ENCODE data around the gene HTRA3.

The HTRA3 gene

DNA sequence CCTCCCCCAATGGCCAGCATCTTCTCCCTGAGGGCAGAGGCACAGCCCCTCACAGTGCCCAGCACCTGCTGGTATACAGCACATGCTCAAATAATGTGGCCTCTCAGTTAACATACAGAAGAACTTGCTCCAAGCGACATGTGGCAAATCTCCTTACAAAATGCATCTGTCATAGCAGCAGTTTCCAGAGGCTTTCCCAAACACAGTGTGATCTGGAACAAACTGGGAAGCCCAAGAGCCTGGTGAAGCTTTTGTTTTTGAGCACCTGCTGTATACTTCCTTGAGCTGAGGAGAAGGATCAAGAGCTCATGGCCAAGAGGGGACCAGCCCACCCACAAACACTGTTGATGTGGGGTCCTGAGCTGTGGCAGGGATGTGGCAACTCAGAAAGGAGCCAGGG is 34.8 kb upstream of the HTRA3 start:
- DNase-seq (ENCODE audit: low spot score): no peak

DNA sequence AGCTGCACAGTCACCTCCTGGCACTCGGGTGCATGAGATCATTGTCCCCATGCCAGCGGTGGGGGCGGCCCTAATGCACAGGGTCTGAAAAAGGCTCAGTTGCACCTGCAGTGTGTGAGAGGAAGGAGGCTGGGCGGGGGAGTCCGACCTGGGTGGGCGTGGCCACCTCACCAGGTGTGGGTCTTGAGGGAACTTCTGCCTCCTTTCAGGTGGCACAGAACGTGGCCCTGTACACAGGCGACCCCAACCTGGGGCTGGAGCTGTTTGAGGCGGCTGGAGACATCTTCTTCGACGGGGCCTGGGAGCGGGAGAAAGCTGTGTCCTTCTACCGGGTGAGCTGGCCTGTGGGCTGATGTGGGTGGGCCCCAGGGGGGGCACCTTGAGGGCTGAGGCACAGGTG is 34.3 kb upstream of the HTRA3 start:
- no peak for DNase-seq (ENCODE audit: low spot score)

DNA sequence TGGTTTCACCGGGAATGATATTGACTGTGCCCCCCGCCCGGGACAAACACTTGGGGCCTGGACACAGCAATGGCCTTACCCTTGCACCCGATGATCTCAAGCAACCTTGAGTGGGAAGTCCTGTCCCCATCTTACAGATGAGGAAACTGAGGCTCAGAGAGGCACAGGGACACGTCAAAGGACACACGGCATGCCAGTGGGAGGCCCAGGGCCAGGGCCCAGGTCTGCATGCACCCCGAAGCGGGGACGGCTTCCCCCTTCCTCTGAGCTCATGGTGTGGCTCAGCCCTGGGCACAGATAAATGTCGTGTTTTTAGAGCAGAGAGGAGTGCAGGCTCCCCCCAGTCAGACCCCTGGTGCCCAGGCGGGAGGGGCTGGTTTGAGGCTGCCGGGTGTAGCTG is 33.9 kb upstream of the HTRA3 start:
- DNase-seq (ENCODE audit: low spot score): no peak

DNA sequence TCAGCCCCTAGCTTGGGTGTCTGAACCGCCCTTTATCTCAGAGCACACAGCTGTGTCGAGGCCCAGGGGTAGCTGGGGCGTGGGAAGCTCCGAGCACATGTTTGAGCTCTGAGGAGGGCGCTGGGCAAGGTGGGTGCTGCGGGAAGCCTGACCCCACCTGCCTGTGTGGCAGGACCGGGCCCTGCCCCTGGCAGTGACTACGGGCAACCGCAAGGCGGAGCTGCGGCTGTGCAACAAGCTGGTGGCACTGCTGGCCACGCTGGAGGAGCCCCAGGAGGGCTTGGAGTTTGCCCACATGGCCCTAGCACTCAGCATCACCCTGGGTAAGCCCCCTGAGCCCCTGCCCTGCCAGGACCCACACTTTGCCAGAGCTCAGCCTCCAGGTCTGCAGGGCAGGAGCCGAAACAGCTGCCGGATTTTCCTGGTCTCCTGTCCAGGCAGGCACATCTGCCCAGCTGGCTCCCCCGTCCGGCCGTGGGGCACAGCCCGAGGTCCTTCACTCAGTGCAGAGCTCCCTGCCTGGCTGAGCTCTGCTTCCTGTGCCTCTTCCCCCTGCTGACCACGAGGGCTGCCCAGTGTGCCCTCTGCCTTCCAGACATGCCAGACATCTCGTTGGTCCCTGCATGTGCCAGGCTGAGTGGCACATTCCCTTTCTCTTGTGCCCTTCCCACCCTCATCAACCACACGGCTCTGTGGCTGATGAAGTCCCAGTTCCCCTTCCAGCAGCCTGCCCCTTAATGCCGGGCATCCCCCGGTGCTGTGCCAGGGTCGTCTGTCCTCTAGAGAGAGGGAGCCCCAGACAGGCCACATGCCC is 33.2 kb upstream of the HTRA3 start:
- no peak for DNase-seq (ENCODE audit: low spot score)

DNA sequence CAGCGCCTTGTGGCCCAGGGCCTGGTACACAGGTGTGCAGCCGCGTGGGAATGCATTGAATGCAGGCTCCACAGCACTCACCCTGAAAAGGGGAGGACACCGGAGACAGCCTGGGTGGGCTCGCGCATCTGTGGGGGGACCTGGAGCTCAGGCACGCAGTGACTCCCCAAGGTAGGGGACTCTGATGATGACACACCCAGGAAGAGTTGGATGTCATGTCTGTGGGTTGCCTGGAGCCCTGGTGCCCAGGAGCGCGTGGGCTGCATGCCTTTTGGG is 32.7 kb upstream of the HTRA3 start:
- no peak for DNase-seq (ENCODE audit: low spot score)

DNA sequence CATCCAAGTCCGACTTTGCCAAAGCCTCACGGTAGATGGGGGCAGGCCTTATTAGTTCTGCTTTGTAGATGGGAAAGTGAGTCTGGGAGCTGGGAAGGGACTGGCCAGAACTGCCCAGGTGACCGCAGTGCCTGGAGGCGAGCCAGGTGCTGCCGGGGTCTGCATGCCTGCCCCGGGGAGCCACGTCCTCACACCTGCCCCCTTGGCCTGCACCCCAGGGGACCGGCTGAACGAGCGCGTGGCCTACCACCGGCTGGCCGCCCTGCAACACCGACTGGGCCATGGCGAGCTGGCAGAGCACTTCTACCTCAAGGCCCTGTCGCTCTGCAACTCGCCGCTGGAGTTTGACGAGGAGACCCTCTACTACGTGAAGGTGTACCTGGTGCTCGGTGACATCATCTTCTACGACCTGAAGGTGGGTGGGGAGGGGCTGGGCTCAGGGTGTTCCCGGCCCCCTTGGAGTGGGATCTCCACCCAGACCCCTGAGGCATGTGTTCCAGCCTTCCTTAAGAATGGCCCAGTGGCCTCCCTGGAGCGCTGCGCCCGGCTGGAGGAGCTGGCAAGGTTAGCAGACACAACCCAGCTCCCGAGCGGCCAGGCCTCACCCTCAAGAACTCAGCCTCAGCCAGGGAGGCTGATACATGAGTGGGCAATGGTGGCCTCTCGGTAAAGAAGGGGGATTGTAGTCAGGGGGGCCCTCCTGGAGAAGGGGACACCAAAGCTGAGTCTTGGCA is 32.1 kb upstream of the HTRA3 start:
- no peak for DNase-seq (ENCODE audit: low spot score)

DNA sequence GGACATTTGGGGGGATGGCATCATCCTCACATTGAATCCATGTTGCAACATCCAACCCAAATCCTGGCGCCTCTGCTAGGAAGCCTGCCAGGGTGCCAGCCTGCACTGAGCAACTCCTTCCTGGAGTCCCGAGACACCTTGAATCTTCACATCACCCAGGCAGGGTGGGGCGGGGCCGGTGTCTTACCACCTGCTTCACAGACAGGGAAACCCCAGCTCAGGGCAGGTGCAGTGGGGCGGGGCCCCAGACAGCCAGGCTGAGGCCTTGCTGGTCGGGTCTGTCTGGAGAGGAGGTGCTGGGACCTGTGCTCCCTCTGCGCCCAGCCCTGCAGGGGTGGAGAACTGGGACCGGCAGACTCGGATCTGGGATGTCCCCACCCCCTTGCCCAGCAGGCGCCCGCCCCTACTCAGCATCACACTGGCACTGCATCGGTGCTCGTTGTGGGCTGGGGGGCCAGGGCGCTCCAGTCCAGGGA is 31.5 kb upstream of the HTRA3 start:
- no peak for DNase-seq (ENCODE audit: low spot score)

DNA sequence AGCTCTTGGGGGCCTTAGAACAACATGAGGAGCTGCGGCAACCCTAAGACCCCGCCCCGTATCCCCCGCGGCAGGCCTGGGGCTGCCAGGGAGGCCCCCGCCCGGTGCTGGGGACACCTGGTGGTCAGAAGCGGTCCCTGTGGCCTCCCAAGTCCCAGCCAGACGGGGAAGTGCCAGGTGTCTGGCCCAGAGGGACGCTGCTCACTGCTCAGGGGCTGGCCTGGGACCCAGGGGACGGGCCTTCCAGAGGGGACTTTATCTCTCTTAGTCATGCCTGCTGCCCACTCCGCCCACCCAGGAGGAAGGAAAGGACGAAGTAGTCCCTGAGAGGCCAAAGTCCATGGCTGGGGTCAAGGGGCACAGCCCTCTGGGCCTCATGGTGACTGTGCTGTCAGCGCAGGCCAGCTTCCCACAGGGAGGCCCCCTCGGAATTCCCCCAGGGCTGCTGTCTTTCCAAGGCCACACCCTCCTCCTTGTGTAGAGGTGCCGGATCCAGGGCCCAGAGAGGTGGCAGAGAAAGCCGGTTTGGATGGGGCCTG is 31.0 kb upstream of the HTRA3 start:
- no peak for DNase-seq (ENCODE audit: low spot score)

DNA sequence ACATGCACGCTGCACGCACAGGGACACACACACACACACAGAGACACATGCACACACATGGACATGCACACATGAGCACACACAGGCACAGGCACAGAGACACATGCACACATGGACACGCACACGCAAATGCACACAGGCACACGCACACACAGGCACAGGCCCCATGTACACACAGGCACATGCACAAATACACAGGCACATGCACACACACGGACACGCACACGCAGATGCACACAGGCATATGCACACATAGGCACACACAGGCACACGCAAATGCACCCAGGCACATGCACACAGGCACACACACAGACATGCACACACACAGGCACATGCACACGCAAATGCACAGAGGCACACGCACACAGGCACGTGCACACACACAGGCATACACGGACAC is 30.3 kb upstream of the HTRA3 start:
- DNase-seq (ENCODE audit: low spot score): no peak

DNA sequence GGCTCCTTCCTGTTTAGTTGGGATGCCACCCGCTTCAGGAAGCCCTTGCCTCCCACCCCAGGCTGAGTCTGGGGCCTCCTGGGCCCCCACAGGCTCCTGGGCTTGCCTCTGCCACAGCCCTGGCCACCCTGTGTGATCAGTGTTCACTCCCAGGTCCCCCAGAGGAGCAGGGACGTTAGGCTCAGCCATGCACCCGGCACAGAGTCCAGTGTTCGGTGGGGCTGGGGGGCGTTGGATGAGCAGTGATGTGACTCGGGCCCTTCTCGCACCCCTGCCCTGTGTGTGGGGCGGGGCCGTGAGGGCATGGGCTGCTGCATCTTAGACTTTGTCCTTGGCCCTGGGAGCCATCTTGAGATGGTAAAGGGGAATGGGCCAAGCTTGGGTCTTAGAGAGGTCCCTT is 29.9 kb upstream of the HTRA3 start:
- DNase-seq (ENCODE audit: low spot score): no peak

DNA sequence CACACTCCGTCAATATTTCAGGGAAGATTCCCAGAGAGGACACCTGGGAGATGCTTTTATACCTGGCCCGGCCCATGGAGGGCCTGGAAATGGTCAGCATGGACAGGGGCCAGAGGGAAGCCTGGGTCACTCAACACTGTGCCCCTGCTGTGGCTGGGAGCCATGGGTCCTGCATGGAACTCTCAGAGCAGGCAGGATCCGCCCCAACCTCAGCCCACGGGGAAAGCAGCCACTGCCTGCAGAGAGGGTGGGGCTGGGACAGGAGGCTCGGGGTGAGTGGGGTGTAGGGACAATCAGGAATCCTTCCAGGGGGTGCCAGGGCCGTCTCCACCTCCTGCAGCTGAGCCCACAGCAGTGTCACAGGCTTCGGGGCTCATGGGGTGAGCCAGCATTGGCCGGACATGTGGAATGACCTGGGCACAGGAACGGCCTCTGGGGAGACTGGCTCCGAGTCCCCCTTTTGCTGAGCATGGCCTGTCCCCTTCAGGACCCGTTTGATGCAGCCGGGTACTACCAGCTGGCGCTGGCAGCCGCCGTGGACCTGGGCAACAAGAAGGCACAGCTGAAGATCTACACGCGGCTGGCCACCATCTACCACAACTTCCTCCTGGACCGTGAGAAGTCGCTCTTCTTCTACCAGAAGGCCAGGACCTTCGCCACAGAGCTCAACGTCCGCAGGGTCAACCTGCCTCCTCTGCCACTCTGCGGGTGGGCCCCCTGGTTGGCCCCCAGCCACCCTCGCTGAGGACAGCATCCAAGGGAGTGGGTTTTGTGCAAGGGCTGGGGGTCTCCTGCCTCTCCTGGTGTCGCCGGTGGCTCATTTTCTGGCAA is 29.1 kb upstream of the HTRA3 start:
- DNase-seq (ENCODE audit: low spot score): no peak

DNA sequence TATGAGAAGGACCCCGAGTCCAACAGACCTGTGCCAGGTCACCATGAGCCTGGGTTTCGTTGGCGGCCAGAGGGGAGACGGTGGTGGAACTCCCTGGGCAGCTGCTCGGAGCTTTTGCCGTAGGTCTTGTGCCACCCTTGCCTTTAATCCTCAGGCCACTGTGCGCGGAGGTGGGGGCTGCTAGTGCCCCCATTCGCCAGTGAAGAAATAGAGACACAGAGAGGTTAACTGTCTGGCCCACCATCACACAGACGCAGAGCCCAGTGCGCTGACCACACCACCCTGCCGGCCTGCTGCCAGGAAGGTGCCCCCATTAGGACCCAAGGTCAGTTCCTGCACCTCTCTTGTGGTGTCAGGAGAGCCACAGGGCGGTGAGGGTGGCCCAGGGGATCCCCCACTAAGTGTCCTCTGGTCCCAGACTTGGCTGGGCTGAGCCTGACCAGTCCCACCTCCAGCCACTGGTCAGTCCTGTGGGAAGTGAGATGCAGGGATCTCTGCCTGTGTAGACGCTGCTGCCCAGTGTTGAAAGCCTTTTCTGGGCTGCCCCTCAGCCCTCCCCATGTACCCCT is 28.3 kb upstream of the HTRA3 start:
- no peak for DNase-seq (ENCODE audit: low spot score)

DNA sequence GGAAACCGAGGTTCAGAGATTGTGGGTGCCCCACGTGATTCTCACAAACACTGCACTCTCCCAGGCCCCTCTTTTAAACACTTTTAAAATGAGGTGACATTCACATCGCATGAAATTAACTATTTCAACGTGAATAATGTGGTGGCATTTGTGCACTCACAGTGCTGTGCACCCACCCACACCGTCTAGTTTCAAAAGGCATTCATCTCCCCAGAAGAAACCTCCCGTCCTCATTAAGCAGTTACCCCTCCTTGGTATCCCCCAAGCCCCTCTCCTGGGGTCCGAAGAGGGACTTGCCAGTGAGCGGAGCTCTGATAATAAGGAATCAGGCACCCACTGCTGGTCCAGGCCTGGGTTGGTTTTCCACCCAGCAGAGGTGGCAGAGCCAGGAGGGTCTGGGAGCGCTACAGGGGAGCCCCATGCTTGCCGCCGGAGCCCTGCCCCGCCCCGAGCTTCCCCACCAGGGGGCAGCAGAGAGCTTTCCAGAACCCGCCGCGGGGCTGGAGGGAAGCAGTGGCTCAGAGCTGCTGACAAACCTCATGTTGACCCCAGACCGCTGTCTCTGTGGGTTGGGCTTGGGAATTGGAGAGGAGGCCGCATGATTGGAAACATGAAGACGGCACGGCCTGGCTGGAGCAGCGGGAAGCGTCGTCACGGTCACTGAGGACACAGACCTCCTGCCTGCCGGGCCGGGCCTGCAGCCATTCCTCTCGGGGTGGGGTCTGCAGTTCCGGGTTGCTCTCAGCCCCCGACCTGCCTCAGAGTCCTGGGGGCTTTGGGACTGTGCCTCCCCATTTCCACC is 27.5 kb upstream of the HTRA3 start:
- DNase-seq (ENCODE audit: low spot score): peak; percentile 23

DNA sequence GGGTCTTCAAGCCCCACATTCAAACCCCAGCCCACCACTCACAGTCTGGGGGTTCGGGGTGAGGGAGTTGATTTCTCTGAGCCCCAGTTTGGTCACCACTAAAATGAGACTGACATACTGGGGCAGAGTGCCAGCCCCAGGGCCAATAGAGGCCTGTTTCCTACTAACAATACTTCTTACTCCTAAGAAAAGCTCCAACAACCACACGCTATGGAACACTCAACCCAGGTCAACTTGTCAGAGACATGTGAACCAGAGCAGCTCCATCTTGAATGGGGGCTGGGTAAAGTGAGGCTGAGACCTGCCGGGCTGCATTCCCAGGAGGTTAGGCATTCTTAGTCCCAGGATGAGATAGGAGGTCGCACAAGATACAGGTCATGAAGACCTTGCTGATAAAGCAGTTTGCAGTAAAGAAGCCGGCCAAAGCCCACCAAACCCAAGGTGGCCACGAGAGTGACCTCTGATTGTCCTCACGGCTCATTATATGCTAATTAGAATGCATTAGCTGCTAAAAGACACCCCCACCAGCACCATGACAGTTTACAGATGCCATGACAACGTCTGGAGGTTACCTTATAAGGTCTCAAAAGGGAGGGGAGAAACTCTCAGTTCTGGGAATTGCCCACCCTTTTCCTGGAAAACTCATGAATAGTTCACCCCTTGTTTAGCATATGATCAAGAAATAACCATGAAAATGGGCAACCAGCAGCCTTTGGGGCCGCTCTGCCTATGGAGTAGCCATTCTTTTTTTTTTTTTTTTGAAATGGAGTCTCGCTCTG is 26.6 kb upstream of the HTRA3 start:
- DNase-seq (ENCODE audit: low spot score): no peak

DNA sequence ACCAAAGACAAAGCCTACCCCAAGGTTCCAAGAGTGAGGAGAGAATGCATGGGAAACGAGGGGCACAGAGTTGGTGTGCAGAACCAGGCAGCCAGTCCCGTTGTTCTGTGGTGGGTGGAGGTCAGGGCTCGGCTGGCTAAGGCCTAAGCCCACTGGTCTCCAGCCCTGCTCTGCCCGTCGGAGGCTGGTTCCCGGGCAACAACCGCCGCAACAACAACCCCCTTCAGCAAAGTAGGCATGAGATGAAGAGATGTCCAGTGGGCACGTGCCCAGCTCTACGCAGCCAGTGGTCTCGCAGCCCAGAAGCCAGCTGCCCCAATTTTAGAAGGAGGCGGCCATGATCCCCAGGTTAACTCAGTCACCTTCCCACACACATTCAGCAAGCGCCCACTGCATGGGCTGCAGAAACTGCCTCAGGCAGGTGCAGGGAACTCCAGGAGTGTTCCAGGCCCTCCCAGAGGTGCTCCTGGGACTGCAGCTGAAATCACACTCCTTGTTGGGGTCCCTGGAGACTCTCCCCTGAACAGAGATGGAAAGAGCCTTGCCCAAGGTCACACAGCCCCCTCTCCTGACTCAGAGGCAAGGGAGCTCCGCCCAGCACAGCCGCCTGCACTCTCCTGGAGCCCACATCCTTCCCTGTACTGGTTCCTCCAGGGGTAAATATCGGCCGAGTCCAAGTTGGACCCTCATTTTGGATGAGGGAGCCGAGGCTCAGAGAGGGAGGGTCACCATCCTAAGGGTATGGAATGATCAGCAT is 25.4 kb upstream of the HTRA3 start:
- no peak for DNase-seq (ENCODE audit: low spot score)

DNA sequence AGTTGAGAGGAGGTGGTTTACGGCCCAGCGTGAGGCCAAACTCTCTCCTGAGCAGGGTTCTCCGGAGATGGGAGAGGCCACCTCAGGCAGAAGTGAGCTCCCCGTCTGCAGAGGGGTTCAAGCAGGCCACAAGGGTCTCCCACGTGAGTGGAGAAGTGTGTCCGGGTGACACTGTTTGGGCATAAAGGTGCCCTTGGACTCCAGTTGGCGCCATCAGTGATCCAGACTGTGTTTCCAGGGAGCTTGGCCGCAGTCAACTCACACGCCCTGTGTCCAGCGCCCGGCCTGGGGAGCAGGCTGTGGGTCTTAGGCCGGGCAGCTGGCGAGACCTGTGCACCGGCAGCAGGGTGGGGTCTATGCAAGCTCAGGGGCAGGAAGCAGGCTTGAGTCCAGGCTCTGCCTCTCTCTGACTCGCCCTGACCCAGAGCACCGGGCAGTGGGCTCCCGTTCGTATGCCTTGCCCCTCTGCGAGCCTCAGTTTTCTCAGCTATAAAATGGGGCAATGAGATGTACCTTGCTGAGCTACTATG is 24.6 kb upstream of the HTRA3 start:
- DNase-seq (ENCODE audit: low spot score): no peak

DNA sequence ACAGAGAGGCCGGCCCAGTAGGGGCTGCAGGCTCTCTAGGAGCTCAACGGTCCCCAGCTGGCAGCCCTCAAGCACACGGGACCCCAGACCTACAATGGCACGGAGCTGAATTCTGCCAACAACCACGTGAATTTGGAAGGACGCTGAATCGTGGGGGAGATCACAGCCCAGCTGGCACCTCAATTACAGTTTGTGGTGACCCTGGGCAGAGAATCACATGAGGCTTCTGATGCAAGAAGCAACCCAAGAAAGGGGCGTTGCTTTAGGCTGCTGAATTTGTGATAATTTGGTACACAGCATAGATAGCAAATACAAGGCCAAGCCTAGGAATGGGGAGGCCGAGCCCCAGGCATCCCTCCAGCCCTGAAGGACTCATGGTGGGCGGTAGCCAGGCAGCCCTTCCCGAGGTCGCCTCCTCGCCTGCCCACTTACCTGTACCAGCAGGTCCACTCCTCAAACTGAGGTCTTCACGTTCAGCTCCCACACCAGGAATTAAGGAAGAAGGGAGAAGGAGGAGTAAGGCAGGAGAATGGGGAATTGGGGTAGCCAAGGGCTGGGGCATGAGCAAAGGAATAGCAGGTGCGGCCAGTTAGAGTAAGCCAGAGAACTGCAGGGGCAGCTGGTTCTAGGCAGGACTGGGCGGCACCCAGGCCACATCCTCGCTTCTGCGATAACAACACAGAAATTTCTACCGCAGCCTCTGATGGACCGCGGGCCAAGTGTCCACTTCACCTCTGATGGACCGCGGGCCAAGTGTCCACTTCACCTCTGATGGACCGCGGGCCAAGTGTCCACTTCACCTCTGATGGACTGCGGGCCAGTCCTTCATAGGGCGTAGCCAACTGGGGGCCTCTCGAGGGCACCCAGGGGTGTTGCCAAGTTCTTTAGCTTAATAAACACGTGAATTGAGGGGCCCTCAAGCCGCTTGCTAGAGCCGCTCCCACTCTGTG is 23.4 kb upstream of the HTRA3 start:
- no peak for DNase-seq (ENCODE audit: low spot score)

Data from SW480 (cell line).